NCI-H2081 treated with DMSO at 0.1 percent for 48 hours (cell line): ENCODE results near the gene SLC5A10.
"Not testable (repeated sequence)": the region's sequence is repeated elsewhere in the genome, so short reads cannot be mapped to it uniquely, and the experiment has no call there.

Experiments used
- DNase-seq: peaks from one replicate; lab custom pipeline; 2025; lab: John Stamatoyannopoulos, UW

Gene SLC5A10

DNA sequence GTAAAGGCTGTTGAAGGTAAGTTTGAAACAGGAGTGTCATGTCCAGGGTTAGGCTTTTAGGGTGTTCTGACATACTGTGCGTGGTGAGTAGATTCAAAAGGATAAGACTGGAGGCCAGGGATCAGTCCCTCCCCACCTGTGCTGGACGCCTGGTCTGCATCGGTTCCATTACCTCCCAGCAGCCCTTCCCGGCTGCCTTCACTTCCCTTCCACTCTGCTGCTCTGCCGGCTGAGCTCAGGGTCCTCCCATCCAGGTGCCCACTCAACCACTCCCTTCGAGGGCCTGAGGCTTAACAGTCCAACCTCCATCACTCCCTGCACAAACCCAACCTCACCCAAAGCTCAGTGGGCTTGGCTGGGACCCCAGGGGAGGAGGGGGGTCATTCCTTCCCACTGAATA, 4.1 kb upstream of the SLC5A10 start:
- DNase-seq, result no peak

GRCh38 chr17:18948476-18949006, 3.4 kb upstream of the SLC5A10 start:
- no peak for DNase-seq

- no peak for DNase-seq
Measured at GRCh38 chr17:18949566-18949965, 2.4 kb upstream of the SLC5A10 start.

DNA sequence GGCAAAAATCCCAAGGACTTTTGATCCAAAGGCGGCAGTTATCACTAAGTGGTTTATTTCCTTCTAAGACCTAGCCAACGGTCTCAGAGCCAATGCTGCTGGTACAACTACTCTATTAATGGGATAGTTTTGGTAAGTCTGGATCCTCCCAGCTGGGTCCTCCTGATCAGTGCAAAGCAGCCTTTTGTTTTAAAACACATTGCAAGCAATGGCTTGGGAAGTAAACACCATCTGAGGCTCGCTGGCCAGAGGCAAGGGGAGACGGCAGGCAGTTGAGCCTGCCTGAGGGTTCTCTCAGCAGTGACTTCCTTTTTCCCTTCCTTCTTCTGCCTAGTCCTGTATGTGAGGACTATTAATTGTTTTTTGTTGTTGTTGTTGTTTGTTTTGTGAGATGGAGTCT, 1.6 kb upstream of the SLC5A10 start:
- no peak for DNase-seq

DNA sequence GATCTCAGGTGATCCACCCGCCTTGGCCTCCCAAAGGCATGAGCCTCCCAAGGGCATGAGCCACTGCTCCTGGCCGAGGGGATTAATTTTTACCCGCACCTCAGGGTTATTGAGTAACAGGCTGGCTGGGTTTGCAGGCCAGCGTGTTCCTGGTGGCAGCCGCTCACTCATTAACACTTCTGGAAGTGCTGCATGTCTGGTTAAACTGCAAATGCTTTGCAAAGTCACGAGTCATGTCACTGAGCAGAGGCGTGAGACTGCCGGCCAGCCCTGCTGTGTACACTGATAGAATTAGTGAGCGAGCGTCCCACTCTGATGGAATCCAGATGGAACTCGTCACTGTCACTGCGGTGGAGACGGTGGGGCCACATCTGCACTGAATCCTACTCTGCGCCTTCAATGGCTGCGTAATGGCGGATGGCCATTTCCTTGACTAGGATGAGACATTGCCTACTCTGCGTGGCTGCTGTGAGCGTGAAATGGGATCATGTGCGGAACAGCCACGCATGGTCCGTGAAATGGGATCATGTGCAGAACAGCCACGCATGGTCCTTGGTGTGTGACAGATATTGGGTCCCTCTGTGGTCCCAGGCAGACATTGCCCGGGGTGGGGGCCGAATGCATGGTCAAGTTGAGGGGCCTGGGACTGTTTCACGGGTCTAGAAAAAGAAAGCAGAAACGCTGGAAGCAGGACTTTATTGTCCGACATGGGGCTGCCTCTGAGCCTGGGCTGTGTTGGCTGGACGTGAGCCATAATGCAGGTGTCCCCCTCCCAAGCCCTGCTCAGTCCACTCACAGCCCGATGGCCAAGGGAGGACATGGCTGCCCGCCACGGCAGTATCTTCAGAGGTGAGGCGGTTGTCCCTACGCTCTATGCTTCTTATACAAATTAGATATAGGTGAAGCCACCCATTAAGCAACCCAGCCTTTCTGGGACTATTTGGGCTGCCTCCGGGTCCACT, 740 bp upstream of the SLC5A10 start:
- no peak for DNase-seq

- no peak for DNase-seq
Measured at GRCh38 chr17:18953231-18953728, 1.3 kb downstream of the SLC5A10 start.

GRCh38 chr17:18954321-18954720, 2.4 kb downstream of the SLC5A10 start:
- DNase-seq, result no peak

- no peak for DNase-seq
Measured at GRCh38 chr17:18955009-18955408, 3.0 kb downstream of the SLC5A10 start.

DNA sequence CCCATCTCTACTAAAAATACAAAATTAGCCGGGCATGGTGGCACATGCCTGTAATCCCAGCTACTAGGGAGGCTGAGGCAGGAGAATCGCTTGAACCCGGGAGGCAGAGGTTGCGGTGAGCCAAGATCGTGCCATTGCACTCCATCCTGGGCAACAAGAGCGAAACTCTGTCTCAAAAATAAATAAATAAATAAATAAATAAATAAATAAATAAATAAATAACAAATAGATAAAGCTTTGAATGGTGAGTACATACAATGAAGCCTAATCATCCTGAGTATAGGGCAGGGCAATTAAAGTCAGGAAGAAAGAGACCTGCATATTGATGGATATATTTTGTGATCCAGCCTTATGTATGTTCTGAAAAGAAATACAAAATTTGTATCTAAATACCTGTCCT, 4.1 kb downstream of the SLC5A10 start:
- DNase-seq, result not testable (repeated sequence)

DNA sequence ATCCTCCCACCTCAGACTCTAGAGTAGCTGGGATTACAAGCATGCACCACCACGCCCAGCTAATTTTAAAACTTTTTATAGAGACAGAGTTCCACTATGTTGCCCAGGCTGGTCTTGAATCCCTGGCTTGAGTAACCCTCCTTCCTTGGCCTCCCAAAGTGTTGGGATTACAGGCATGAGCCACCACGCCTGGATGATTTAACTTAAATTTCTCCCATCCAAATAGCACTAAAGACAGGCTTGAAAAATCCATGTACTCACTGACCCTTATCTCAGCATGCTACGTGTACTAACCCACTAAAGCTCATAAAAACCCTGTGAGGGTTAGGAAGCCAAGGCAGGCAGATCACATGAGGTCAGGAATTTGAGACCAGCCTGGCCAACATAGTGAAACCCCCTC, 4.6 kb downstream of the SLC5A10 start:
- DNase-seq, result no peak

- DNase-seq, result no peak
Measured at GRCh38 chr17:18957831-18958230, 5.9 kb downstream of the SLC5A10 start.

- DNase-seq, result no peak
Measured at GRCh38 chr17:18958611-18959010, 6.6 kb downstream of the SLC5A10 start.

DNA sequence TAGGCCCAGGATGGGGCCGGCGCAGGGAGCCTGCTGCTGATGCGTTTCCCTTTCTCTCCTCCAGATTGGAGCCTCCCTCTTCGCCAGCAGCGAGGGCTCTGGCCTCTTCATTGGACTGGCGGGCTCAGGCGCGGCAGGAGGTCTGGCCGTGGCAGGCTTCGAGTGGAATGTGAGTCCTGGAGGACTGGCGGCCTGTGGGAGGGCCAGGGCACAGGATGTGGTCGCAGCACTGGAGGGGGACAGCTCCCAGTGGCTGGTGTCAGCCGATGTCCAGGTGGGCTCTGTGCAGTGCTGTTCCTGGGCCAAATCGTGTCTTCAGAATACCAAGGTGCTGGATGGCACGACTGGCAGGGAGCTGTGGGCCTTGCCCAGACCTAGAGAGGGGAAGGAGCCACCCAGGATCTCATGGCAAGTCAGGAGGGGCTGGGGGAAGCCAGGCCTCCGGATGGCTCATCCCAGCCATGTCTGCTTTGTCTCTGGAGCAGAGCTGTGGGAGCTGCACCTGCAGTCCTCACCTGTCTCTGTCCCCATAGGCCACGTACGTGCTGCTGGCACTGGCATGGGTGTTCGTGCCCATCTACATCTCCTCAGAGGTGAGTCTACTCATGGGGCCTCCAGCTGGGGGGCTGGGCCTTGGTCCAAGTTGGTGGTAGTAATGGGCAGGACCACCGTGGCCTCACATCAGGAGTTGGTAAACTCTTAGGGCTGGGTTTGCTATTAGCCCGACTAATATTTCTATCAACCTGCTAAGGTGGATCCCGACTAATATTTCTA, 7.3 kb downstream of the SLC5A10 start:
- no peak for DNase-seq

- no peak for DNase-seq
Measured at GRCh38 chr17:18959845-18960240, 7.9 kb downstream of the SLC5A10 start.

GRCh38 chr17:18960241-18960665, 8.3 kb downstream of the SLC5A10 start:
- no peak for DNase-seq

GRCh38 chr17:18960803-18961511, 9.0 kb downstream of the SLC5A10 start:
- DNase-seq, result no peak

GRCh38 chr17:18961634-18962493, 9.9 kb downstream of the SLC5A10 start:
- DNase-seq, result no peak

GRCh38 chr17:18962494-18962815, 10.5 kb downstream of the SLC5A10 start:
- no peak for DNase-seq

DNA sequence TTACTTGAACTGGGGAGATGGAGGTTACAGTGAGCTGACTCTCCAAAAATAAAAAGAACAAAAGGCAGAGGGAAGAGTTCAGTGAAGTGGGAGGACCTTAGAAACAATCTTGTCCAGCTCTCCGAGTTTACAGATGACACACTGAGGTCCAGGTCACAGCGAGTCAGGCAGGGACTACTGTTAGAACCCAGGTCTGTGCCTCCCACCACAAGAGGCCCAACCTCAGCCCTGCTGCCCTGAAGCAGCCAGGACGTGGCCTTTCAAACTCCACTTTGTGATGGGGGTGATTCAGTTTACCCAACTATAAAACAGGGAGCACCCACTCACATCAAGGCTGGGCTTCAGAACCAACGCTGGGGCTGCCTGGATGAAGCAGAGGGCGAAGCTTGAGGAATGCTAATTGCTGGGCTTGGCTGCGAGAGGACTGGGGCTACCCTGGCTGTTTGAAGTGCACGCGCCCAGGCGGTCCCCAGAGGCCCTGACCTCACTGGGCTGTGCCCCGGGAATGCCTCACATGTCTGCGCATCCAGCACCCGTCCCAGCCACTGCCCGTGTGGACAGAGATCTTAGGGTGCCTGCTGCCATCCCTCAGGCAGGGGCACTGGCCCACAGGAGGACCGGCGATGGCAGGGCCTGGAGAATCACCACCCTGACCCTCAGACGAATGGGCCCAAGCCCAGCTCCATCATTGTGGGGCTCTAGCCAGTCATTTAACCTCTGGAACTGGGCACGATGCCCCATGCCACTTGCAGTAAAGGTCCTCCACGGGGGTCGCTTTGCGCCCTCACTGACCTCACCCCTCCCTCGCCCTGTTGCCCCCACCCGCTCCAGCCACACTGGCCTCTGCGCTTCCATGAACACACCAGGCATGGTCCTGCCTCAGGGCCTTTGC, 11.4 kb downstream of the SLC5A10 start:
- DNase-seq, result no peak

GRCh38 chr17:18964018-18964351, 12.0 kb downstream of the SLC5A10 start:
- no peak for DNase-seq
